ENCODE measurements around the gene ENOX1.

ENOX1 gene

GRCh38 chr13:43664700-43665191 lies 122.0 kb downstream of the ENOX1 start:
- DNase-seq: no peak

DNA sequence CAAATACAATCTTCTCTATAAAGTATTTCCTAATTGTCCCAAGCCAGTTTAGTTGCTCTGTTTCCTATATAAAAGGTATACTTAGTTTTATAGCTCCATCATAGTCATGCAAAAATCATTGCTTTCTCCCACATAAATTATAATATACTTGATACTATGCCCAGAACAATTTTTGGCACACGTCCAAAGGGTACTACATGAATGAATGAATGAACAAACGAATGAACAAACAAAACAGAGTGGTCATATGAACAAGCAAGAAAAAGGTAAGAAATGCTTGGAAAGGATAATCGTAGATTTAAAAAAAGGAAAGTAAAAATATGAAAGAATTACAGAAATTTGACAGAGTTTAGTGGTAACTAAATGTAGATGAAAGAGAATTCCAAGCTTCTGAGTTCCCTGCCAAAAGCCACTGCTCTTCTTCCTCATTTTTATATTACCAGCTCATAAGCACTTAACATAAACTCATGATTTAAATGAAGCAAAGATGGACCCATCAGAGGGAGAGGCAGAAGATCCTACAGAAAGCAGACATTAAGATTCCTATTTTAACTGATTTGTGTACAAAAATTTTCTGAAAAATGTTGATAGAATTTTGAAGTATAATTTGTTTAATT lies 123.2 kb downstream of the ENOX1 start:
- DNase-seq: no peak

GRCh38 chr13:43662976-43663375 lies 123.8 kb downstream of the ENOX1 start:
- DNase-seq: no peak

DNA sequence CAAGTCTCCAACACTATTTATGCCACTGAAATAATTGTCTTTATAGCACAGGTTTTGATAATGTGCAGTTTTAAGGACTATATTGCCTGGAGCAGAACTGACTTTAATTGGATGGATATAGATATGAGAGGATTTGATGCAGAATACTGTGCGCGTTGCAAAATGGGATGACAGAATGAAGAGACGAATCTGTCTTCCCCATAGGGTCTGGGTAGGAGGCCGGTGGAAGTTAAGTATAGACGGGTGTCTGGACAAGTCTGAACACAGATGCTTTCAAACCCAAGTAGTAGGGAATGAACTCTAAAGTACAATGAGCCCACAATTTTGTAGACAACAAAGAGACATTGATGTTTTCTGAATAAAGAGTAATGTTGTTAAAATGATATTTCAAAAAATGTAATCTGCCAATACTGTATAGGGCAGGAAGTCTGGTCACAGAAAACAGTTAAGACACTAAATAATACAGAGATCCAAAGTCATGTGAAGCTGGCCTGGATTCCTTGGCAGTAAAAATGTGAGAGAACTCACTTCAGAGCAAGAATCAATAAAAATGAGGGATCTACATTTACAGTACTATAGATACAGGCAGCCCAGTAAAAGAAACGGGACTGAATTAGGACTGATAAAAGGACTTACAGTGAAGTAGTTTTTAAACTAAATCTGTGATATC lies 125.5 kb downstream of the ENOX1 start:
- DNase-seq: no peak

DNA sequence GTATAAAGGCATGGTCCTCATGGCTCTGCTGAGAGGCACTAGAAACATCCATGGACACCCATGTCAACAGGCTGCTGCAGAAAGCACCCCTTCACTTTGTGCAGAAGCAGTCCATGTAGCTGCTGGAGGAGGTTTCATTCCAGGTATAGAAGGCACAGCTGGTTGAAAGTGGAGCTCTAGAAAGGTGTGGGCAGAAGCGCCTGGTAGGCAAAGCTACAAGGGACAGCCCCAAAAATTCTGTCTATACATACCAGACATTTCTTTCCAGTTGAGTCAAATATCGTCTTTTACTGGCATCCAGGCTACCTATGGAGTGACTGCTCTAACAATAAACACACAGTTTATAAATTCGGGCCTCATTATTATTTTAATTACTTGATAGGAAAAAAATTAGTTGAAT lies 129.3 kb downstream of the ENOX1 start:
- DNase-seq: no peak

DNA sequence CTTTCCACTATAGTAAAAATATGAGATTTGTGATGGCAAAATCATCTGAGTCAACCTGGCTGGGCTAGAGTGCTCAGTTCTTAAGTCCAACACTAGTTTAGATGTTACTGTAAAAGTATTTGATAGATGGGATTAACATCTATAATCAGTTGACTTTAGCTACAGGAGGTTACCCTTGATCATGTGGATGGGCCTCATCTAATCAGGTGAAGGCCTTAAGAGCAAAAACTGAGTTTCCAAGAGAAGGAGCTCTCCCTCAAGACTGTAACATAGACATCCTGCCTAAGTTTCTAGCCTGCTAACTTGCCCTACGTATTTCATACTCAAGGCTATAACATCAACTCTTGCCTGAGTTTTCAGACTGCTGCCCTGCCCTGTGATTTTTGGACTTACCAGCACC lies 132.8 kb downstream of the ENOX1 start:
- no peak for DNase-seq

DNA sequence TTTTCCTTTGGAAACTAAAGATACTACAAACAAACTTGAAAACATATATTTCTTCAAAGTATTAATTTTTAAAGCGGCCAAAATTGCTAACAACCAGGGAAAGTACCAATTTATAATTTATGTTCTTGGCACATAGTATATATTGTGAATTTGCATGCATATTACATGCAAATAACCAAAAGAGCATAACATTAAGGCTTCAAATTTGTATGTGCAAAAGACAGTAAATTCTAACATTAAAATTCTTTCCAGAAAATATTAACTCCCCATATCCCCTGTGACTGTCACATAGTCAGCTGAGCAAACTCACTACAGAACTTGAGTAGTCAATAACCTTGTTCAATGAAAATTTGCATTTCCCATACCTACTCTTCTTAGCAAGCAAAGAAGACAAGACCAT lies 133.4 kb downstream of the ENOX1 start:
- no peak for DNase-seq

DNA sequence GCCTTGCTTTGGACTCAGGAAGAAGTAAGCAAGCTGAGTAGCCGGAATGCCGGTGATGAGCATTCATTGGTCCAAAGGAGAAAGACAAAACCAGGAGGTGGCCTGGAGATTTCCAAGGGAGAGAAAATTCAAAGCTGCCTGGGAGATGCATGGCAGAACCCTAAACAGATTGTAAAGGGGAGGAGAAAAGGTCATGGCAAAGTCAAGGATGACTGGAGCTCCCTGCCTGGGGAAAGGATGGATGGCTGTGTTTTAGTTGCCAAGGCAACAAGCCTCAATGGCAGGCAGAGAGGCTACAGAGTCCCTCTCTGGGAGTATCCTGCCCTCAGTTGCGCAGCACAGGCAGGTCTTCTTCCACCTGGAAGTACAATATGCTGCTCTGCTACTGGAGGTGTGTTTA lies 134.0 kb downstream of the ENOX1 start:
- no peak for DNase-seq

DNA sequence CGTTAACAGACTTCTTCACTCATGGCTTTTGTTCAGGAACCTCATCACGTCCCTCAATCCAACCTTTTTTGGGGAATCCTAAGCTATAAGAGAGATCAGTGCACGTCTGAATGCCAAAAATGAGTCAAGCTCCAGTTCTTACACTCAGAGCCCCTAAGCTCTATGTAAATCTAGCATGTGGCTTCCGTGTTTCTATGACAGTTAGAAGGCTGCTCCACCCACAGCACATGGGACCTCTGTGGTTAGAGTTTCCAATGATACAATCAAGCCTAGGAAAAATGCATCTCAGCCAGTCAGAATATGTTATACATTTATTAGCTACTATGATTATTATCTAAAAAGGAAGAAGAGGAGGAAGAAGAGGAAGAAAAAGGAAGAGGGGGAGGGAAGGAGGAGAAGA lies 135.9 kb downstream of the ENOX1 start:
- no peak for DNase-seq

DNA sequence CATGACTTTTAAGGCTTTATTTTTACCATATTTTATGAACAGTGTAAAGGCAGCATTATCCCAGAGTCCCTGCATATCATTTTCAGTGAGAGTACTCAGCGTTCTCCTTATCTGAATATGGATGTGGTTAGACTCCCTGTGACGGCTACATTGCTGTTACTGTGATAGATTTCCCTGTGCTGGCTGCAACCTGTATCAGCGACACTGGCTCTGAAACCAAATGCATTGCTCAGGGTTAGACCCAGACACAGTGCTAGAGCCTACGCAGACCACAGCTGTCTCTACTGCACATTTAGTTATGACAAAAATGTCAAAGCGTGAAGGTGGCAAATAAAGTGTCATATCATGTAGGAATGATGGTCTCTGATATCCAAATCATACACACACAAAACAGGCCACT lies 138.0 kb downstream of the ENOX1 start:
- no peak for DNase-seq

DNA sequence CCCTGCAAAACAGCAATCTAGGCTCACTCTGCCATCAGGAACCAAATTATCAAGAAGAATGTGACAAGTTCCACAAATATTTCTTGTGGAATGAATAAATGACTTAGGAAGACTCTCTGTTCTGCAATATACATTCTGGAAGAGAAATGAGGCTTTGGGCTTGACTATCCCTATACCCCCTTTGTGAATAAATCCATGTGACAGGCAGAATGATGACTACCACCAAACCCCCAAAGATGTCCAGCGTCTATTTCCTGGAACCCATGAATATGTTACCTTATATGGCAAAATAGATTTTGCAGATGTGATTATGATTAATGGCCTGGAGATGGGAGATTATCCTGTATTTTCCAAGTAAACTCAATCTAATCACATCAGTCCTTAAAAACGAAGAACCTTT lies 139.3 kb downstream of the ENOX1 start:
- no peak for DNase-seq

GRCh38 chr13:43640476-43640875 lies 146.3 kb downstream of the ENOX1 start:
- DNase-seq: no peak

DNA sequence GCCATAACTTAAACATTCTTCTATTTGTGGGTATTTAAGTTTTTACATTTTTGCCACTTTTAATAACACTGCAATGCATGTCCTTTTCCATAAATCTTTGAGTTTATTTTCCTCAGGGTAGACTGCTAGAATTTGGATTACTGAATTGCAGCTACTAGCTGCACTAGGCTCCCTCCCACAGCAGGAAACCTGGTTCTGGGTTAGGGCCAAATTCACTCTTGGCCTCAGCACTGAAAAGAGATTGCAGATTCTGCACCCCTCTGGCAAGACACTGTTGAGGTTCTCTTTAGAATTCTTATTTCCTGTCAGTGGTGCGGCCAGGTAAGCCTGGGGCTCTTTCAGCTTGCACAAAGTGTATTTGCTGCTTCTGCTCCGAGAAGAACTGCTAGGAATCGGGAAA lies 155.7 kb downstream of the ENOX1 start:
- DNase-seq: no peak

GRCh38 chr13:43629691-43630480 lies 156.9 kb downstream of the ENOX1 start:
- no peak for DNase-seq

DNA sequence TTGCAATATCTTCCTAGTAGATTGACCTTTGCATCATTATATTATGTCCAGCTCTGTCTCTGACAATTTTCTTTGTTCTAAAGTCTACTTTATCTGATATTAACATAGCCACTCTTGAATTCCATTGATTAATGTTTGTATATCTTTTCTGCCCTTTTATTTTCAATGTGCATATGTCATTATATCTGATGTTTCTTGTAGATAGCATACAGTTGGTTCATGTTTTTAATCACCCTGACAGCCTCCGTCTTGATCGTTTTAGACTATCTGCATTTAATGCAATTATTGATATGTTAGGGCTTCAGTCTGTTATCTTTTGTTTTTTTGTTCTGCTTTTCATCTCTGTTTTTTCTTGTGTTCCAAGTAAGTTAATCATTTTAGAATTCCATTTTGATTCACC lies 159.8 kb downstream of the ENOX1 start:
- DNase-seq: no peak

- DNase-seq: no peak
Measured at GRCh38 chr13:43614063-43614462, 172.7 kb downstream of the ENOX1 start.

DNA sequence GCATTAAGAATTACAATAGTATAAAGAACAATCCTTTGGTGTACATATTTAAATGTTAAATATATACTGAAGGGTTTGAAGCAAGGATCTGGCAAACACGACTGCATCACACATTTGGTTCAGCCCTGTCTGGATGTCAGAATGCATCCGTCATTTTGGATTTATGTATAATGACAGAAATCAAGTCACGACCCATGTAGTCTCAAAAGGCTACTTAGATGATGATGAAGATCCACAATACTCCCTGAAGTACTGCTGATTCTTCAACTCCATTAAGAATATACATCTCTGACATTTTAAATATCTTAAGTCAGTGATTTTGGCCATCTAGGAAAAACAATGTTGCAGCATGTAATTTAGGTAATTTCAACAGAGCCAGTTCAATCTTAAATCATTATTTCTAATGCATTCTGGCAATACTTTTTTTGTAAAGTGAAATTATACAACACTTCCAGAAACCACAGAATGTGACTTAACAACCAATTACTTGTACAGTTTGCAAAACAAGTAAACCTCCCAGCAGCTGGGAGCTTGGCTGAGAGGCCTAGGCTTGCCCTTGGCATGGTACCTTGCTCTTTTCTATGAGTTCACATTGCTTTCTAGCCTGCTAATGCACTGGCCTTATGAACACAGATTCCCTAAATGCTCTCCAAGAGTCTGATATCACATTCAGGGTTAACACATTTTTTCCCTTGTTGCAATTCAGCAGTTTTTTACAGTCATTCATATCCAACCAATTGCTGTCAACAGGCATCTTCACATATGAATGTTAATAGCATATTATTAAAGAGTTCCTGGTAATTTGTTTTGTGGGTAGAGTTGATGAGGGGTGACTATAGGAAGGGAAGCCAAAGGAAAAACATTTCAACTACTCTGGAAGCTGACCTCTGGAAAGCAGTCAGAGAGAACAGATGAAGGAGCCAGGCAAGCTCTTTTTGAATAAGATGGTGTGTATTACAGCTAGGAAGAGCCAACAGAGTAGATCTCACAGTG lies 175.2 kb downstream of the ENOX1 start:
- no peak for DNase-seq

GRCh38 chr13:43608400-43609137 lies 178.2 kb downstream of the ENOX1 start:
- DNase-seq: no peak

DNA sequence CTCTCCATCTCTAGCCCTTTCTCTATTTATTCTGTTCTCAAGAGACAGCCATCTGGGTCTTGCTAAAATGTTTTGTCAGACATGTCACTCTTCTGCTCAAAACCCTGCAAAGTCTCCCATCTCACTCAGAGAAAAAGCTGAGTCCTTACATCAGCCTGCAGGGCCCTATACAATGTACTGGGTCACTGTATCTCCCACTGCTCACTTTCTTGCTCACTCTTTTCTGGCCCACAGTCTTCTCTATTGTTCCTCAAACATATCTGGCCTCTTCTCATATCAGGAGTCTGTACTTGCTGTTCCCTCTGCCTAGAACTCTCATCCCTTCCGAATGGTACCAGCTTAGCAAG lies 189.2 kb downstream of the ENOX1 start:
- no peak for DNase-seq

DNA sequence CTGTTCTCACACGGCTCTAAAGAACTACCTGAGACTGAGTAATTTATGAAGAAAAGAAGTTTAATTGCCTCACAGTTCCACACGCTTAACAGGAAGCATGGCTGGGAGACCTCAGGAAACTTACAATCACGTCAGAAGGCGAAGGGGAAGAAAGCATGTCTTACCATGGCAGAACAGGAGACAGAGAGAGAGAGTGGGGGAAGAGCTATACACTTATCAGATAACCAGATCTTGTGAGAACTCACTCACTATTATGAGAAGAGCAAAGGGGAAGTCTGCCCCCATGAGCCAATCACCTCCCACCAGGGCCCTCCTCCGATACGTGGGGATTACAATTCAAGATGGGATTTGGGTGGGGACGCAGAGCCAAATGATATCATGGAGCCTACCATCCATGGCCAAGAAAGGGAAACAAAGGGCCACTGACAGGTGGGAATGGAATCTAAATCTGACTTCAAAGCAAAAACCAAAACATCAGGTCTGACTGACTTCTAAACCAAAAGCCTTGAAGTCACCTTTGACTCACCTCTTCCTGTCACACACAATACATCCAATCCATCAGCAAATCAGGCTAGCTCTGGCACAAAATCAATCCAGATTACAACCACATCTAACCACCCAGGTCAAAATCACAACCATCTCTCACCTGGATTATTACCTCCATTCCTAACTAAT lies 189.7 kb downstream of the ENOX1 start:
- no peak for DNase-seq

- no peak for DNase-seq
Measured at GRCh38 chr13:43596006-43596405, 190.8 kb downstream of the ENOX1 start.

DNA sequence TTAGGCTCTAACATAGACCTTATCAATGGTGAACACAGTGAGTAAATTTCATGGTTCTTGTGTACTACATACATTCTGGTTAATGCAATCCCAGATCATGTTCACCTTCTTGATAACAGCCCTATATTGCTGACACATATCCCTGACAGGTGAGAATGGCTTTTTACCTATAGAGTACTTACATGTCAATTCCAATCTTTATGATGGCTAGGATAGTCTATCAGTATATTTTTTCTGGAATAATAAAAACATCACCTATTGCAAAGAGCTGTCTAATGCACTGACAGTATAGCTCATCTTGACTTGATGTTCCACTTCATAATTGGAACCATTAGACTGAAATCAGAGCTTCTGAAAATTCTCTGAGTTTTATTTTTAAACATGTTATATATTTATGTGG lies 199.4 kb downstream of the ENOX1 start:
- no peak for DNase-seq
